ENCODE data around the gene IRF2BPL. TPM values are rescaled to one million over a fixed set of nuclear protein-coding genes. Genes with fewer than 3 reads are reported as not detected.

The IRF2BPL gene
- total and polyA plus RNA-seq, 2 of the 4 experiments (the other 2 are of a cell fraction): 6.3 to 14.5 TPM

DNA sequence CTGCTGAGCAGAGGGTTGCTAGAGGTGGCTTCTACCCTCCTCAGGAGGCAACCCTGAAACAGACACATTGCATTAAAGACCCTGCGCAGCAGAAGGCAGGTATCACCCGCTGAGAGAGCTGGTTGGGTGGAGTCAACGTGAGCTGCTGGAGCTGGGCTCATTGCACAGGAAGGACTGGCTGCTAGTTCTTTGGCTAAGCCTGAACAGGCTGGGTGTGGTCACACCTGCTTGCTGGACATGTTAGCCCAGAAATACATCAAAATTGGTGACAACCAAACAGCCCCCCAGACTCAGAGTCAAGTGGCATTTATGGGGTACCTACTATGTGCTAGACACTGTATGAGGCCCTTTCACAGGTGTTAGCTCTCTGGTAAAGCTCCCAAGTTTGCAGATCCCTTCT, 33.8 kb upstream of the IRF2BPL start:
- no peak overlapping the region for H3K23ac ChIP-seq (ENCODE audit: low read depth, low read length)
- H4K8ac ChIP-seq (ENCODE audit: low read depth in 2 of 2, low read length in 2 of 2): no peak overlapping the region
- no peak for DNase-seq
- no peak overlapping the region for H2BK120ac ChIP-seq (ENCODE audit: low read depth, low read length)
- no peak overlapping the region for H3K4me3 ChIP-seq (ENCODE audit: insufficient read depth, low read depth, low read length)
- no peaks in the 10 kb centered on the region for H3K9me1 ChIP-seq (ENCODE audit: insufficient read depth, low read length)
- no peak overlapping the region for H3K4ac ChIP-seq (ENCODE audit: low read depth, low read length)
- H3K27me3 ChIP-seq (ENCODE audit: control insufficient read depth, insufficient read depth, low read length): no peaks in the 10 kb centered on the region
- H2AK5ac ChIP-seq (ENCODE audit: low read depth, low read length): no peak overlapping the region; the same call in 1 of the 2 replicates
- H3K56ac ChIP-seq (ENCODE audit: extremely low read depth, insufficient read depth, low read length): no peak overlapping the region
- H4K5ac ChIP-seq (ENCODE audit: low read depth, low read length): no peak overlapping the region
- no peak overlapping the region for H4K91ac ChIP-seq (ENCODE audit: insufficient read depth, low read depth, low read length)
- ChIA-PET CTCF (interaction anchor here (0.6 kb wide), 1 partner anchor 149 kb away, joined by 4 read pairs; no protein-coding TSS in a partner anchor), POLR2A (ENCODE audit: unreplicated experiment) (no interaction called here)
- intact Hi-C loops (cut with micrococcal nuclease) (no loop called here), dilution Hi-C loops (cut with HindIII; ENCODE audit: low sequenced_read_pairs, unreplicated experiment) (no loop called here), in situ Hi-C loops (cut with MboI; ENCODE audit: low sequenced_read_pairs) (loop anchor here (5.0 to 25.0 kb wide), 2 partner anchors 150 to 1075 kb away; partner anchors contain the start of genes IFT43 and TGFB3)
- no peaks in the 10 kb centered on the region for H4K20me1 ChIP-seq (ENCODE audit: insufficient read depth, low read length)
- BruUV-seq (replicated peaks): no TSS peak
- no peaks in the 10 kb centered on the region for H3K9me3 ChIP-seq (ENCODE audit: control insufficient read depth, insufficient read depth, low read length)
- H3K9ac ChIP-seq (ENCODE audit: low read depth, low read length): no peak overlapping the region
- H3K4me1 ChIP-seq (ENCODE audit: control insufficient read depth, insufficient read depth, low read length): peaks cover 7% of the 10 kb centered on the region
- H2AFZ ChIP-seq (replicated peaks; ENCODE audit: low read length, poor library complexity): no peak overlapping the region
- no peak for ATAC-seq (ENCODE audit: low read depth)
- no peak overlapping the region for H3K4me2 ChIP-seq (ENCODE audit: low read depth, low read length)
- H3K79me1 ChIP-seq (ENCODE audit: low read depth in 1 of 2, low read length in 2 of 2): no peaks in the 10 kb centered on the region
- H2AK9ac ChIP-seq (replicated peaks; ENCODE audit: low read depth, low read length, poor library complexity): peak overlapping the region; percentile 45
- no peak overlapping the region for H2BK15ac ChIP-seq (ENCODE audit: low read depth, low read length)
- H3K14ac ChIP-seq (replicated peaks; ENCODE audit: low read depth, low read length): no peak overlapping the region
- H2BK5ac ChIP-seq (ENCODE audit: low read depth, low read length, poor library complexity, severe bottlenecking): no peak overlapping the region
- 100% methylated on average over 3 of the region's 3 CpGs; no CpG with 5 or more reads in 1 of the 2 experiments for WGBS, 2 experiments (ENCODE audit: extremely low coverage in 2 of 2, insufficient read length in 1 of 2)
- H3K27ac ChIP-seq (ENCODE audit: insufficient read depth, low read length): no peak overlapping the region
- H3K36me3 ChIP-seq (ENCODE audit: control insufficient read depth, insufficient read depth, low read length): no peaks in the 10 kb centered on the region
- no peak overlapping the region for H2BK20ac ChIP-seq (ENCODE audit: low read depth, low read length)
- no peak overlapping the region for H3K18ac ChIP-seq (ENCODE audit: low read depth, low read length)
- TF ChIP-seq NFE2L2 (IDR thresholded peaks at IDR 0.05; ENCODE audit: low read depth, low read length): no peak
- no peak for TF ChIP-seq RCOR1 (IDR thresholded peaks at IDR 0.05; ENCODE audit: insufficient replicate concordance, low read length)
- TF ChIP-seq USF2 (IDR thresholded peaks at IDR 0.05; ENCODE audit: low read depth, low read length): no peak
- no peak for TF ChIP-seq POLR2A (IDR thresholded peaks at IDR 0.05; ENCODE audit: low read depth, low read length)
- TF ChIP-seq MAFK (IDR thresholded peaks at IDR 0.05; ENCODE audit: low read depth, low read length): no peak
- TF ChIP-seq CEBPB (IDR thresholded peaks at IDR 0.05; ENCODE audit: low read depth, low read length): no peak
- TF ChIP-seq, protein P1, sequence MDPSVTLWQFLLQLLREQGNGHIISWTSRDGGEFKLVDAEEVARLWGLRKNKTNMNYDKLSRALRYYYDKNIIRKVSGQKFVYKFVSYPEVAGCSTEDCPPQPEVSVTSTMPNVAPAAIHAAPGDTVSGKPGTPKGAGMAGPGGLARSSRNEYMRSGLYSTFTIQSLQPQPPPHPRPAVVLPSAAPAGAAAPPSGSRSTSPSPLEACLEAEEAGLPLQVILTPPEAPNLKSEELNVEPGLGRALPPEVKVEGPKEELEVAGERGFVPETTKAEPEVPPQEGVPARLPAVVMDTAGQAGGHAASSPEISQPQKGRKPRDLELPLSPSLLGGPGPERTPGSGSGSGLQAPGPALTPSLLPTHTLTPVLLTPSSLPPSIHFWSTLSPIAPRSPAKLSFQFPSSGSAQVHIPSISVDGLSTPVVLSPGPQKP (IDR thresholded peaks at IDR 0.05; ENCODE audit: borderline replicate concordance, low read depth, low read length): no peak
- no peak for TF ChIP-seq FOS (IDR thresholded peaks at IDR 0.05; ENCODE audit: low read depth, low read length)
- no peak for TF ChIP-seq CTCF (conservative IDR thresholded peaks at IDR 0.05; ENCODE audit: low read depth, low read length)
- TF ChIP-seq BHLHE40 (IDR thresholded peaks at IDR 0.05; ENCODE audit: low read depth, low read length): no peak
- no peak for TF ChIP-seq MAZ (IDR thresholded peaks at IDR 0.05; ENCODE audit: borderline replicate concordance, low read depth, low read length)
- TF ChIP-seq CHD1 (IDR thresholded peaks at IDR 0.05; ENCODE audit: low read depth, low read length): no peak
- TF ChIP-seq RAD21 (IDR thresholded peaks at IDR 0.05; ENCODE audit: low read length): no peak
- TF ChIP-seq MXI1 (IDR thresholded peaks at IDR 0.05; ENCODE audit: borderline replicate concordance, low read depth, low read length): no peak
- TF ChIP-seq SMC3 (IDR thresholded peaks at IDR 0.05; ENCODE audit: low read depth, low read length): no peak
- no peak for TF ChIP-seq RFX5 (IDR thresholded peaks at IDR 0.05; ENCODE audit: low read depth, low read length)

All from IMR-90 (cell line).